PC-9 (cell line): ENCODE results near the gene MED29. TPM values are rescaled to one million over a fixed set of nuclear protein-coding genes. Genes with fewer than 3 reads are reported as not detected.

Experiments
- BruUV-seq: library from RNA; stranded (reverse); fragments of 400-500 nt; replicated peaks from 2 replicates; lab custom pipeline; 2021; lab: Mats Ljungman, UMichigan
- CTCF ChIA-PET: fragments of 300-600 bp; sonication (Branson Sonifier 250); formaldehyde crosslinking; loops from one replicate; lab custom pipeline; 2022; ENCODE audit warnings: antibody characterized with exemption; lab: Charles Lee
- POLR2A ChIA-PET: fragments of 300-600 bp; sonication (Branson Sonifier 250); formaldehyde crosslinking; loops from one replicate; lab custom pipeline; 2022; ENCODE audit warnings: antibody characterized with exemption; ENCODE audit not compliant: unreplicated experiment; lab: Charles Lee
- DNase-seq, 2 experiments: peaks; one replicate each; pipeline versions ENCODE4 v3.0.0 to v3.0.0-alpha.2; 2015 to 2022; ENCODE audit warnings: mixed read lengths in 1 of 2
- H2AFZ ChIP-seq: fragments of 200-600 bp; sonication (generic); 2 replicates; pipeline ENCODE4 v1.8.1; 2017; ENCODE audit warnings: antibody characterized with exemption
- H3F3A ChIP-seq: fragments of 200-600 bp; sonication (generic); 2 replicates; pipeline ENCODE4 v1.8.1; 2017; ENCODE audit warnings: antibody characterized with exemption, mild to moderate bottlenecking, low read depth; ENCODE audit not compliant: insufficient read depth
- H3K27ac ChIP-seq: fragments of 200-600 bp; sonication (generic); 2 replicates; pipeline ENCODE4 v1.6.1; 2016; ENCODE audit warnings: mixed run types
- H3K27me3 ChIP-seq: fragments of 200-600 bp; sonication (generic); 2 replicates; pipeline ENCODE4 v1.6.1; 2016; ENCODE audit warnings: low read depth, mixed run types; ENCODE audit not compliant: insufficient read depth
- H3K36me3 ChIP-seq: fragments of 200-600 bp; sonication (generic); 2 replicates; pipeline ENCODE4 v1.6.1; 2016; ENCODE audit warnings: low read depth, mixed run types
- H3K4me1 ChIP-seq: fragments of 200-600 bp; sonication (generic); replicated peaks from 2 replicates; pipeline ENCODE4 v1.6.1; 2016; ENCODE audit warnings: mixed run types; ENCODE audit not compliant: insufficient read depth
- H3K4me2 ChIP-seq: fragments of 200-600 bp; sonication (generic); 2 replicates; pipeline ENCODE4 v1.6.1; 2017; ENCODE audit warnings: mixed run types
- H3K4me3 ChIP-seq: fragments of 200-600 bp; sonication (generic); 2 replicates; pipeline ENCODE4 v1.6.1; 2016; ENCODE audit warnings: mixed run types
- H3K79me2 ChIP-seq: fragments of 200-600 bp; sonication (generic); 2 replicates; pipeline ENCODE4 v1.6.1; 2017; ENCODE audit warnings: low read depth, mixed run types
- H3K9me2 ChIP-seq: fragments of 200-600 bp; sonication (generic); 2 replicates; pipeline ENCODE4 v1.8.1; 2017; ENCODE audit warnings: mild to moderate bottlenecking; ENCODE audit not compliant: insufficient read depth
- H3K9me3 ChIP-seq: fragments of 200-600 bp; sonication (generic); 2 replicates; pipeline ENCODE4 v1.8.1; 2016; ENCODE audit warnings: low read depth; ENCODE audit not compliant: insufficient read depth
- H4K20me1 ChIP-seq: fragments of 200-600 bp; sonication (generic); 2 replicates; pipeline ENCODE4 v1.8.1; 2017; ENCODE audit not compliant: insufficient read depth
- CTCF ChIP-seq: fragments of 200-600 bp; sonication (generic); conservative IDR thresholded peaks from 2 replicates; pipeline ENCODE4 v1.6.1; 2017; ENCODE audit warnings: mixed run types, antibody characterized with exemption, mild to moderate bottlenecking, moderate library complexity
- EZH2 ChIP-seq: fragments of 200-600 bp; sonication (generic); IDR thresholded peaks from 2 replicates; pipeline ENCODE4 v1.8.0; 2017; ENCODE audit warnings: antibody characterized with exemption, low read depth
- intact Hi-C: fragments of 100-400 bp; cut with micrococcal nuclease; formaldehyde crosslinking; loops from one replicate; pipeline ENCODE4 v1.10.0; 2022; ENCODE audit not compliant: unreplicated experiment
- total RNA-seq: library from RNA; stranded (reverse); gene quantifications from 2 replicates; pipeline ENCODE4 v1.2.3, GENCODE V29; 2021

The MED29 gene
- total RNA-seq, 1 experiment from 2014 or later: 30.9 TPM

- Histone ChIP-seq H3K9me3 (no peaks in the 10 kb centered on the region), H3K36me3 (0 out of 2 replicates have a peak, but pooled peaks cover 29% of the 10 kb centered on the region), H3K79me2 (no peaks in the 10 kb centered on the region), H3K4me1 (peaks cover under 1% of the 10 kb centered on the region; the same call in 1 of the 2 replicates), H3K9me2 (no peaks in the 10 kb centered on the region), H3K4me3 (no peak overlapping the region), H3K27me3 (no peaks in the 10 kb centered on the region), H4K20me1 (no peaks in the 10 kb centered on the region; the same call in none of the 2 replicates), H3F3A (peaks cover 7% of the 10 kb centered on the region; the same call in 1 of the 2 replicates), H3K27ac (no peak overlapping the region), H3K4me2 (no peak overlapping the region), H2AFZ (no peak overlapping the region)
- ChIA-PET POLR2A (no interaction called here), CTCF (no interaction called here)
- no peak for DNase-seq
- intact Hi-C loops: no loop called here
- no peak for TF ChIP-seq CTCF
- TF ChIP-seq EZH2: no peak
- no TSS peak for BruUV-seq
Measured at GRCh38 chr19:39356647-39357046, 34.5 kb upstream of the MED29 start.

GRCh38 chr19:39359026-39359425 is 32.2 kb upstream of the MED29 start:
- POLR2A ChIA-PET: no interaction called here
- no peak overlapping the region for H2AFZ ChIP-seq
- no peak for DNase-seq
- H3K79me2 ChIP-seq: no peaks in the 10 kb centered on the region
- H3K36me3 ChIP-seq: 0 out of 2 replicates have a peak, but pooled peaks cover 17% of the 10 kb centered on the region
- H4K20me1 ChIP-seq: no peaks in the 10 kb centered on the region; the same call in 1 of the 2 replicates
- intact Hi-C loops: no loop called here
- no peaks in the 10 kb centered on the region for H3K27me3 ChIP-seq
- no peak overlapping the region for H3K4me3 ChIP-seq
- CTCF ChIA-PET: interaction anchor here (0.6 kb wide), 1 partner anchor 73 kb away, joined by 3 read pairs; no protein-coding TSS in a partner anchor
- no peaks in the 10 kb centered on the region for H3K9me3 ChIP-seq
- H3F3A ChIP-seq: peaks cover 21% of the 10 kb centered on the region
- no peak overlapping the region for H3K4me2 ChIP-seq
- H3K27ac ChIP-seq: no peak overlapping the region
- TF ChIP-seq CTCF (no peak), EZH2 (no peak)
- H3K4me1 ChIP-seq: peaks cover 20% of the 10 kb centered on the region
- BruUV-seq: no TSS peak
- H3K9me2 ChIP-seq: no peaks in the 10 kb centered on the region

- no peaks in the 10 kb centered on the region for H3K79me2 ChIP-seq
- H3K36me3 ChIP-seq: peaks cover 8% of the 10 kb centered on the region; the same call in 1 of the 2 replicates
- TF ChIP-seq CTCF (no peak), EZH2 (no peak)
- ChIA-PET CTCF (no interaction called here), POLR2A (no interaction called here)
- H3K27me3 ChIP-seq: no peaks in the 10 kb centered on the region
- BruUV-seq: no TSS peak
- no peak overlapping the region for H3K27ac ChIP-seq
- H3K4me1 ChIP-seq: peaks cover 20% of the 10 kb centered on the region
- no peak overlapping the region for H3K4me3 ChIP-seq
- peaks cover 26% of the 10 kb centered on the region for H3F3A ChIP-seq
- no peak overlapping the region for H2AFZ ChIP-seq
- intact Hi-C loops: no loop called here
- H3K4me2 ChIP-seq: no peak overlapping the region
- no peaks in the 10 kb centered on the region for H3K9me2 ChIP-seq
- H4K20me1 ChIP-seq: no peaks in the 10 kb centered on the region; the same call in 1 of the 2 replicates
- DNase-seq: no peak
- no peaks in the 10 kb centered on the region for H3K9me3 ChIP-seq
Measured at GRCh38 chr19:39360599-39360998, 30.6 kb upstream of the MED29 start.
